ENCODE measurements around the gene POLR1D. TPM values are rescaled to one million over a fixed set of nuclear protein-coding genes. Genes with fewer than 3 reads are reported as not detected.

POLR1D gene
- total RNA-seq, 1 donor = 93.7 TPM

GRCh38 chr13:27620377-27621115 lies 1.1 kb upstream of the POLR1D start, which contains the start of gene LNX2:
LNX2 (minus strand) TSS chr13:27620529; CDS start chr13:27581703, 38,826 bp downstream.
- Histone ChIP-seq H3K27me3 (ENCODE audit: insufficient read depth, low read length) (no peaks in the 10 kb centered on the region), H3K36me3 (ENCODE audit: insufficient read depth, low read length) (peaks cover 11% of the 10 kb centered on the region), H3K9me3 (ENCODE audit: low read depth, low read length) (no peaks in the 10 kb centered on the region), H3K4me2 (ENCODE audit: insufficient read depth, low read length) (peak within 1 kb of the TSS; percentile 98), H3K79me2 (ENCODE audit: insufficient read depth, low read length) (peaks cover 80% of the 10 kb centered on the region), H4K20me1 (ENCODE audit: insufficient read depth, low read length) (peaks cover 32% of the 10 kb centered on the region), H2AFZ (ENCODE audit: low read length) (peak within 1 kb of the TSS; percentile 93), H3K4me3 (ENCODE audit: insufficient read depth, low read length) (peak within 1 kb of the TSS; percentile 94), H3K4me1 (ENCODE audit: insufficient read depth, low read length) (peaks cover 19% of the 10 kb centered on the region), H3K27ac (ENCODE audit: low read depth, low read length) (peak within 1 kb of the TSS; percentile 42)
- peak; percentile 99 for DNase-seq (ENCODE audit: insufficient read length, low spot score, missing footprints)
- no peak for TF ChIP-seq CTCF (IDR thresholded peaks at IDR 0.05; ENCODE audit: extremely low read depth, low read depth, low read length)

- Histone ChIP-seq H3K79me2 (ENCODE audit: insufficient read depth, low read length) (peaks cover 81% of the 10 kb centered on the region), H3K27me3 (ENCODE audit: insufficient read depth, low read length) (no peaks in the 10 kb centered on the region), H3K36me3 (ENCODE audit: insufficient read depth, low read length) (peaks cover 11% of the 10 kb centered on the region), H3K4me2 (ENCODE audit: insufficient read depth, low read length) (peak overlapping the region; percentile 84), H3K4me1 (ENCODE audit: insufficient read depth, low read length) (peaks cover 19% of the 10 kb centered on the region), H2AFZ (ENCODE audit: low read length) (peak overlapping the region; percentile 79), H4K20me1 (ENCODE audit: insufficient read depth, low read length) (peaks cover 30% of the 10 kb centered on the region), H3K4me3 (ENCODE audit: insufficient read depth, low read length) (peak overlapping the region; percentile 94), H3K9me3 (ENCODE audit: low read depth, low read length) (no peaks in the 10 kb centered on the region), H3K27ac (ENCODE audit: low read depth, low read length) (peak overlapping the region; percentile 7)
- no peak for TF ChIP-seq CTCF (IDR thresholded peaks at IDR 0.05; ENCODE audit: extremely low read depth, low read depth, low read length)
- no peak for DNase-seq (ENCODE audit: insufficient read length, low spot score, missing footprints)
Measured at GRCh38 chr13:27621116-27621365, 651 bp upstream of the POLR1D start.

GRCh38 chr13:27622102-27622820 lies 569 bp downstream of the POLR1D start:
- H2AFZ ChIP-seq (ENCODE audit: low read length) = peak overlapping the region; percentile 81
- peak; percentile 49 for DNase-seq (ENCODE audit: insufficient read length, low spot score, missing footprints)
- H3K27me3 ChIP-seq (ENCODE audit: insufficient read depth, low read length) = no peaks in the 10 kb centered on the region
- peaks cover 83% of the 10 kb centered on the region for H3K79me2 ChIP-seq (ENCODE audit: insufficient read depth, low read length)
- H3K27ac ChIP-seq (ENCODE audit: low read depth, low read length) = peak overlapping the region; percentile 54
- H3K4me3 ChIP-seq (ENCODE audit: insufficient read depth, low read length) = peak overlapping the region; percentile 94
- peaks cover 19% of the 10 kb centered on the region for H3K4me1 ChIP-seq (ENCODE audit: insufficient read depth, low read length)
- peaks cover 30% of the 10 kb centered on the region for H4K20me1 ChIP-seq (ENCODE audit: insufficient read depth, low read length)
- H3K9me3 ChIP-seq (ENCODE audit: low read depth, low read length) = no peaks in the 10 kb centered on the region
- TF ChIP-seq CTCF (IDR thresholded peaks at IDR 0.05; ENCODE audit: extremely low read depth, low read depth, low read length) = peak; percentile 49
- peak overlapping the region; percentile 84 for H3K4me2 ChIP-seq (ENCODE audit: insufficient read depth, low read length)
- peaks cover 11% of the 10 kb centered on the region for H3K36me3 ChIP-seq (ENCODE audit: insufficient read depth, low read length)

- no peak overlapping the region for H2AFZ ChIP-seq (ENCODE audit: low read length)
- H3K4me3 ChIP-seq (ENCODE audit: insufficient read depth, low read length) = no peak overlapping the region
- H3K79me2 ChIP-seq (ENCODE audit: insufficient read depth, low read length) = peaks cover 83% of the 10 kb centered on the region
- H3K36me3 ChIP-seq (ENCODE audit: insufficient read depth, low read length) = peaks cover 11% of the 10 kb centered on the region
- peaks cover 19% of the 10 kb centered on the region for H3K4me1 ChIP-seq (ENCODE audit: insufficient read depth, low read length)
- peaks cover 25% of the 10 kb centered on the region for H4K20me1 ChIP-seq (ENCODE audit: insufficient read depth, low read length)
- no peak for DNase-seq (ENCODE audit: insufficient read length, low spot score, missing footprints)
- no peak for TF ChIP-seq CTCF (IDR thresholded peaks at IDR 0.05; ENCODE audit: extremely low read depth, low read depth, low read length)
- H3K27me3 ChIP-seq (ENCODE audit: insufficient read depth, low read length) = no peaks in the 10 kb centered on the region
- no peak overlapping the region for H3K27ac ChIP-seq (ENCODE audit: low read depth, low read length)
- H3K4me2 ChIP-seq (ENCODE audit: insufficient read depth, low read length) = peak overlapping the region; percentile 84
- no peaks in the 10 kb centered on the region for H3K9me3 ChIP-seq (ENCODE audit: low read depth, low read length)
Measured at GRCh38 chr13:27622881-27623280, 1.2 kb downstream of the POLR1D start.
